Endothelial cell of umbilical vein (primary cell): ENCODE results near the gene SERPINA5. TPM values are rescaled to one million over a fixed set of nuclear protein-coding genes. Genes with fewer than 3 reads are reported as not detected.

ENCODE experiments used
- BruUV-seq: library from RNA; stranded (reverse); fragments of 400-500 nt; replicated peaks from 2 replicates; lab custom pipeline; 2021; lab: Mats Ljungman, UMichigan
- CTCF ChIA-PET: fragments of 300-600, 350-600 bp; sonication (Branson Sonifier 250); formaldehyde crosslinking; loops from one replicate; lab custom pipeline; 2021; ENCODE audit warnings: antibody characterized with exemption, inconsistent platforms; lab: Charles Lee
- POLR2A ChIA-PET: fragments of 300-600, 350-600 bp; sonication (Branson Sonifier 250); formaldehyde crosslinking; loops from one replicate; lab custom pipeline; 2021; ENCODE audit warnings: antibody characterized with exemption, inconsistent platforms; lab: Charles Lee
- DNase-seq: peaks from one replicate; pipeline ENCODE4 v3.0.0-alpha.2; 2011; ENCODE audit warnings: low read depth, low spot score
- FAIRE-seq: peaks from 2 replicates; lab custom pipeline; 2011; peaks lifted over from hg19 to GRCh38; lab: Jason Lieb, UNC
- H2AFZ ChIP-seq: 2 replicates; pipeline ENCODE4 v1.6.0; 2012; ENCODE audit warnings: low read depth, low read length, control low read depth, inconsistent platforms
- H3K27ac ChIP-seq: 2 replicates; pipeline ENCODE4 v1.5.1; 2011; ENCODE audit warnings: low read depth, mild to moderate bottlenecking, control low read depth, low read length, moderate library complexity; ENCODE audit not compliant: insufficient read depth
- H3K27me3 ChIP-seq, 2 experiments: 2 replicates each; pipeline versions ENCODE4 v1.6.0 to v1.6.1; 2011; ENCODE audit warnings: low read length in 2 of 2, mixed read lengths in 1 of 2; ENCODE audit not compliant: control insufficient read depth in 2 of 2, insufficient read depth in 2 of 2
- H3K36me3 ChIP-seq, 2 experiments: 2 replicates in 1 of 2; 3 replicates in 1 of 2; pipeline ENCODE4 v1.5.1; 2011; ENCODE audit warnings: low read length in 2 of 2, mild to moderate bottlenecking in 1 of 2, moderate library complexity in 1 of 2; ENCODE audit not compliant: control insufficient read depth in 2 of 2, insufficient read depth in 2 of 2; ENCODE audit errors: extremely low read depth in 1 of 2
- H3K4me1 ChIP-seq: 3 replicates; pipeline ENCODE4 v1.5.1; 2011; ENCODE audit warnings: mild to moderate bottlenecking, low read length; ENCODE audit not compliant: control insufficient read depth, insufficient read depth; ENCODE audit errors: extremely low read depth
- H3K4me2 ChIP-seq: 2 replicates; pipeline ENCODE4 v1.6.1; 2011; ENCODE audit warnings: low read length, control low read depth, mixed read lengths; ENCODE audit not compliant: insufficient read depth
- H3K4me3 ChIP-seq, 3 experiments: fragments of 200-600 bp in 1 of 3; sonication (generic), shearing (Covaris generic) in 1 of 3; replicated peaks in 1 of 3; 2 replicates each; pipeline ENCODE4 v1.5.1; 2011 to 2016; ENCODE audit warnings: control low read depth in 3 of 3, low read length in 3 of 3, mild to moderate bottlenecking in 2 of 3, inconsistent platforms in 1 of 3, low read depth in 1 of 3, moderate library complexity in 1 of 3; ENCODE audit not compliant: insufficient read depth in 1 of 3
- H3K79me2 ChIP-seq: 2 replicates; pipeline ENCODE4 v1.6.0; 2012; ENCODE audit warnings: low read length, inconsistent platforms; ENCODE audit not compliant: control insufficient read depth, insufficient read depth
- H3K9ac ChIP-seq: replicated peaks from 2 replicates; pipeline ENCODE3; 2011; ENCODE audit warnings: low read length, control low read depth; ENCODE audit not compliant: insufficient read depth; ENCODE audit errors: extremely low read depth
- H3K9me1 ChIP-seq: replicated peaks from 3 replicates; pipeline ENCODE4 v1.6.0; 2011; ENCODE audit warnings: mild to moderate bottlenecking, low read length; ENCODE audit not compliant: control insufficient read depth, insufficient read depth; ENCODE audit errors: extremely low read depth
- H3K9me3 ChIP-seq: replicated peaks from 2 replicates; pipeline ENCODE4 v1.5.1; 2012; ENCODE audit warnings: low read length, inconsistent platforms; ENCODE audit not compliant: control insufficient read depth, insufficient read depth
- H4K20me1 ChIP-seq: replicated peaks from 2 replicates; pipeline ENCODE3; 2011; ENCODE audit warnings: mild to moderate bottlenecking, low read length; ENCODE audit not compliant: control insufficient read depth, insufficient read depth; ENCODE audit errors: extremely low read depth
- CTCF ChIP-seq, 2 donors: IDR thresholded peaks; 1 replicate in 1 of 2; 2 replicates in 1 of 2; pipeline ENCODE4 v1.5.1; 2011; ENCODE audit warnings: low read length in 2 of 2, mild to moderate bottlenecking in 2 of 2, moderate library complexity in 2 of 2, control low read depth in 1 of 2, inconsistent platforms in 1 of 2, low read depth in 1 of 2; ENCODE audit not compliant: insufficient read depth in 1 of 2; ENCODE audit errors: extremely low read depth in 1 of 2
- EZH2 ChIP-seq: IDR thresholded peaks from 2 replicates; pipeline ENCODE4 v1.6.1; 2012; ENCODE audit warnings: borderline replicate concordance, low read depth, mild to moderate bottlenecking, moderate library complexity, low read length, inconsistent platforms; ENCODE audit not compliant: severe bottlenecking
- FOS ChIP-seq: IDR thresholded peaks from 2 replicates; pipeline ENCODE4 v1.6.1; 2011; ENCODE audit warnings: mild to moderate bottlenecking, low read length, moderate library complexity, borderline replicate concordance; ENCODE audit not compliant: insufficient read depth
- GATA2 ChIP-seq: IDR thresholded peaks from 2 replicates; pipeline ENCODE4 v1.7.0; 2011; ENCODE audit warnings: low read depth, mild to moderate bottlenecking, moderate library complexity, mixed read lengths, low read length; ENCODE audit not compliant: insufficient read length, insufficient read depth
- JUN ChIP-seq: IDR thresholded peaks from 2 replicates; pipeline ENCODE4 v1.6.1; 2011; ENCODE audit warnings: borderline replicate concordance, low read depth; ENCODE audit not compliant: insufficient read length, insufficient read depth
- MAX ChIP-seq: IDR thresholded peaks from 2 replicates; pipeline ENCODE4 v1.6.1; 2011; ENCODE audit not compliant: insufficient read depth, insufficient read length
- MYC ChIP-seq: IDR thresholded peaks from one replicate; pipeline ENCODE4 v1.6.1; 2011; ENCODE audit warnings: mild to moderate bottlenecking, low read depth, low read length
- POLR2A ChIP-seq: IDR thresholded peaks from 2 replicates; pipeline ENCODE4 v1.6.1; 2012; ENCODE audit warnings: low read depth, mild to moderate bottlenecking, control low read depth, low read length
- POLR2AphosphoS5 ChIP-seq: IDR thresholded peaks from 2 replicates; pipeline ENCODE4 v1.6.1; 2012; ENCODE audit warnings: low read depth, mild to moderate bottlenecking, control low read depth, low read length, moderate library complexity; ENCODE audit not compliant: insufficient read depth
- dilution Hi-C: fragments of 300-500 bp; cut with MboI; formaldehyde crosslinking; loops from one replicate; pipeline ENCODE4 v1.15.0; 2019; ENCODE audit warnings: low sequenced_read_pairs; ENCODE audit not compliant: extremely low pct_ligation_motif_present
- intact Hi-C: fragments of 100-400 bp; cut with micrococcal nuclease; formaldehyde crosslinking; loops from one replicate; pipeline ENCODE4 v1.10.0; 2022
- polyA plus RNA-seq, 4 experiments: library from polyadenylated mRNA; depleted of rRNA in 3 of 4; stranded (reverse) in 3 of 4; unstranded in 1 of 4; fragments of >200 nt; gene quantifications; 2 replicates each; pipeline versions ENCODE4 v1.2.1 to v1.2.3, GENCODE V29; 2011 to 2012; ENCODE audit warnings: missing spikeins in 1 of 4
- total RNA-seq: library from RNA; stranded (reverse); gene quantifications from 2 replicates; pipeline ENCODE4 v1.2.3, GENCODE V29; 2021

SERPINA5 gene
- total and polyA plus RNA-seq, 2 donors (not counting 3 experiments of a cell fraction or from before 2014, with no cell fraction given): 0.12 TPM; not detected in 1

GRCh38 chr14:94611179-94611578, 30.0 kb downstream of the SERPINA5 start:
- Histone ChIP-seq H3K27ac (no peak overlapping the region), H3K4me2 (no peak overlapping the region), H3K9ac (no peak overlapping the region), H3K4me3 (no peak overlapping the region), H3K9me3 (no peaks in the 10 kb centered on the region), H3K9me1 (no peaks in the 10 kb centered on the region), H3K4me1 (no peaks in the 10 kb centered on the region), H3K27me3 (no peaks in the 10 kb centered on the region), H3K79me2 (no peaks in the 10 kb centered on the region), H2AFZ (no peak overlapping the region), H4K20me1 (no peaks in the 10 kb centered on the region), H3K36me3 (no peaks in the 10 kb centered on the region)
- CTCF ChIA-PET: interaction anchor here (0.6 to 0.9 kb wide), 2 partner anchors 9 to 62 kb away, joined by 3 to 6 read pairs; no protein-coding TSS in a partner anchor
- TF ChIP-seq MYC: no peak
- no peak for TF ChIP-seq POLR2AphosphoS5
- TF ChIP-seq CTCF (IDR thresholded peaks at IDR 0.05; ENCODE audit: extremely low read depth in 1 of 2, insufficient read depth in 1 of 2, low read depth in 1 of 2, low read length in 2 of 2): no peak
- TF ChIP-seq EZH2: no peak
- TF ChIP-seq POLR2A: no peak
- TF ChIP-seq FOS: no peak
- no peak for TF ChIP-seq GATA2
- no peak for TF ChIP-seq JUN
- TF ChIP-seq MAX: no peak
- DNase-seq (no peak), FAIRE-seq (no peak)
- dilution Hi-C loops (no loop called here), intact Hi-C loops (no loop called here)
- no TSS peak for BruUV-seq
- POLR2A ChIA-PET: no interaction called here
